Mesenchymal stem cell (in vitro differentiated cells and primary cell): ENCODE measurements around the gene DCDC2.

Experiments
- DNase-seq: peaks from one replicate; pipeline ENCODE4 v3.0.0-alpha.2; 2013
- H2AFZ ChIP-seq: one replicate; pipeline ENCODE4 v1.6.1; 2013; ENCODE audit warnings: low read depth, mild to moderate bottlenecking, control low read depth, inconsistent platforms, low read length, moderate library complexity
- H2AK5ac ChIP-seq: 2 replicates; pipeline ENCODE4 v1.6.1; 2013; ENCODE audit warnings: low read length, moderate library complexity, mild to moderate bottlenecking, inconsistent platforms; ENCODE audit not compliant: severe bottlenecking
- H2BK120ac ChIP-seq: one replicate; pipeline ENCODE4 v1.6.1; 2013; ENCODE audit warnings: low read depth, mild to moderate bottlenecking, inconsistent platforms, low read length, moderate library complexity
- H2BK12ac ChIP-seq, 2 experiments: one replicate each; pipeline ENCODE4 v1.6.1; 2013; ENCODE audit warnings: inconsistent platforms in 2 of 2, low read length in 2 of 2, mild to moderate bottlenecking in 2 of 2, moderate library complexity in 2 of 2, control low read depth in 1 of 2
- H2BK15ac ChIP-seq: one replicate; pipeline ENCODE4 v1.6.1; 2013; ENCODE audit warnings: mild to moderate bottlenecking, low read depth, inconsistent platforms; ENCODE audit not compliant: poor library complexity, severe bottlenecking
- H2BK5ac ChIP-seq: 2 replicates; pipeline ENCODE4 v1.6.1; 2013; ENCODE audit warnings: low read depth, mild to moderate bottlenecking, low read length, control low read depth, inconsistent platforms; ENCODE audit not compliant: poor library complexity, severe bottlenecking
- H3K14ac ChIP-seq, 2 experiments: one replicate each; pipeline ENCODE4 v1.6.1; 2013; ENCODE audit warnings: inconsistent platforms in 2 of 2, low read length in 2 of 2, control low read depth in 1 of 2, mild to moderate bottlenecking in 1 of 2, moderate library complexity in 1 of 2
- H3K18ac ChIP-seq, 2 experiments: one replicate each; pipeline ENCODE4 v1.6.1; 2013; ENCODE audit warnings: inconsistent platforms in 2 of 2, low read length in 2 of 2, control low read depth in 1 of 2, low read depth in 1 of 2, mild to moderate bottlenecking in 1 of 2
- H3K23ac ChIP-seq, 2 experiments: one replicate each; pipeline ENCODE4 v1.6.1; 2013; ENCODE audit warnings: inconsistent platforms in 2 of 2, low read length in 2 of 2, mild to moderate bottlenecking in 2 of 2, moderate library complexity in 2 of 2, control low read depth in 1 of 2
- H3K27ac ChIP-seq: 2 replicates; pipeline ENCODE4 v1.5.1; 2013; ENCODE audit warnings: mild to moderate bottlenecking, moderate library complexity, low read length, control low read depth, inconsistent platforms; ENCODE audit not compliant: poor library complexity, severe bottlenecking
- H3K27me3 ChIP-seq, 2 experiments: 2 replicates each; pipeline versions ENCODE4 v1.6.1 to v1.7.0; 2013; ENCODE audit warnings: low read length in 2 of 2, mild to moderate bottlenecking in 2 of 2, moderate library complexity in 2 of 2, control low read depth in 1 of 2, inconsistent platforms in 1 of 2; ENCODE audit not compliant: control insufficient read depth in 1 of 2, insufficient read depth in 1 of 2
- H3K36me3 ChIP-seq, 2 experiments: 2 replicates each; pipeline versions ENCODE4 v1.6.1 to v1.7.0; 2013; ENCODE audit warnings: low read length in 2 of 2, control low read depth in 1 of 2, inconsistent platforms in 1 of 2, low read depth in 1 of 2, mild to moderate bottlenecking in 1 of 2; ENCODE audit not compliant: insufficient read depth in 2 of 2, control insufficient read depth in 1 of 2
- H3K4ac ChIP-seq, 2 experiments: one replicate each; pipeline ENCODE4 v1.6.1; 2013; ENCODE audit warnings: inconsistent platforms in 2 of 2, low read length in 2 of 2, mild to moderate bottlenecking in 2 of 2, moderate library complexity in 2 of 2, control low read depth in 1 of 2, low read depth in 1 of 2
- H3K4me1 ChIP-seq: 2 replicates; pipeline ENCODE4 v1.6.1; 2013; ENCODE audit warnings: low read depth, low read length, control low read depth; ENCODE audit not compliant: control insufficient read depth, insufficient read depth
- H3K4me2 ChIP-seq: 2 replicates; pipeline ENCODE4 v1.6.1; 2013; ENCODE audit warnings: low read length, mild to moderate bottlenecking, inconsistent platforms; ENCODE audit not compliant: poor library complexity, severe bottlenecking
- H3K4me3 ChIP-seq, 2 experiments: 2 replicates each; pipeline versions ENCODE4 v1.5.1 to v1.7.0; 2013; ENCODE audit warnings: low read length in 2 of 2, mild to moderate bottlenecking in 2 of 2, control low read depth in 1 of 2, low read depth in 1 of 2; ENCODE audit not compliant: insufficient read depth in 1 of 2
- H3K79me1 ChIP-seq: replicated peaks from 2 replicates; pipeline ENCODE4 v1.6.1; 2013; ENCODE audit warnings: mild to moderate bottlenecking, control low read depth, low read length, inconsistent platforms; ENCODE audit not compliant: poor library complexity, severe bottlenecking
- H3K9ac ChIP-seq: 2 replicates; pipeline ENCODE4 v1.7.0; 2013; ENCODE audit warnings: mild to moderate bottlenecking, low read length, moderate library complexity
- H3K9me3 ChIP-seq: 2 replicates; pipeline ENCODE4 v1.7.0; 2013; ENCODE audit warnings: mild to moderate bottlenecking, low read length; ENCODE audit not compliant: control insufficient read depth
- H4K8ac ChIP-seq: one replicate; pipeline ENCODE4 v1.6.1; 2013; ENCODE audit warnings: inconsistent platforms, mild to moderate bottlenecking, low read length, moderate library complexity
- H4K91ac ChIP-seq: one replicate; pipeline ENCODE4 v1.6.1; 2013; ENCODE audit warnings: mild to moderate bottlenecking, low read length, inconsistent platforms
- WGBS: methylation state at CpG from one replicate; pipeline ENCODE4 v1.1.7; 2013; ENCODE audit warnings: mixed read lengths; 5-methylcytosine and 5-hydroxymethylcytosine counted together

The DCDC2 gene

DNA sequence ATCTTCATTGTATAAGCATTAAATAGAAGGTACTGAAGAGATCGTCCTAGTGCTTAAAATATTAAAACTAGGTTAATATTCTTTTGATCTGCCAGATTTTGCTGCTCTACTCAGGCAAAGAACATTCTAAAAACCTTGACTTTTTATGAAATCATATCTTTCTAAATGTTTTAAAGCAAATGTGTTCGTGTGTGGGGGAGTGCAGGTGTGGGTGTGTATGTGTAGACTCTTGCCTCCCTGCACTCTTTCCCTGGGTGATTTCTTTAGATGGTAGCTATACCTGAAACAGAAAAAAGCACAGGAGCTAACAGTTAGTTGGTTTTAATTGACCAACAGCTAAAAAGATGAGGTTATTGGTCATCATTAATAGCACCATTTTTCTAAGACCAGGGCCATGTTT lies 226.1 kb downstream of the DCDC2 start:
- Histone ChIP-seq H3K18ac (no peak overlapping the region), H2AK5ac (no peak overlapping the region), H3K79me1 (no peaks in the 10 kb centered on the region), H3K14ac (no peak overlapping the region), H3K36me3 (no peaks in the 10 kb centered on the region), H3K4me1 (no peaks in the 10 kb centered on the region), H2AFZ (no peak overlapping the region), H3K23ac (no peak overlapping the region), H3K4ac (no peak overlapping the region), H3K27me3 (no peaks in the 10 kb centered on the region), H4K91ac (no peak overlapping the region), H3K9me3 (no peaks in the 10 kb centered on the region), H2BK120ac (no peak overlapping the region), H4K8ac (no peak overlapping the region), H3K4me2 (no peak overlapping the region), H2BK15ac (no peak overlapping the region), H3K27ac (no peak overlapping the region), H3K9ac (no peak overlapping the region), H3K4me3 (no peak overlapping the region), H2BK5ac (no peak overlapping the region), H2BK12ac (no peak overlapping the region)
- DNase-seq: no peak
- 75% methylated on average over 1 of the region's 2 CpGs for WGBS

DNA sequence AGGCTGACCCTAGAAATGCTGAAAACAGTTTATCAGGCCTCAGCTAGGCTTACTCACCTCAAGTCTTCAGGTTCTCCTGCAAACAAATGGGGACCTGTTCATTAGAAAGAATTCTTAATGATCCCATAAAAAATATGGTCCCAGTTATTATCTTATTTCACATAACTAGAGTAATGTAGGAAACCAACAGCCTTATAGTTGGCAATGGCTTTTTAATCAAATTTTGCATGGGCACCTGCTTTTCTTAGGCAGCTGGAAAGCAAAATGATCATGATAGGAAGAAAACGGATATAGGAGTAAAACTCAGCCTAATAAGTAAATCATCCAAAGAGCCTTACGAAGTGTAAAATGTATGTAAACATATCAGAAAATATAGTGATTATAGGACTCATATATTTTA lies 230.5 kb downstream of the DCDC2 start:
- Histone ChIP-seq H2AFZ (no peak overlapping the region), H3K18ac (no peak overlapping the region), H2BK120ac (no peak overlapping the region), H4K8ac (no peak overlapping the region), H3K23ac (no peak overlapping the region), H4K91ac (no peak overlapping the region), H3K4ac (no peak overlapping the region), H2AK5ac (no peak overlapping the region), H3K4me2 (no peak overlapping the region), H3K14ac (no peak overlapping the region), H3K36me3 (no peaks in the 10 kb centered on the region), H3K9ac (no peak overlapping the region), H3K4me3 (no peak overlapping the region), H3K4me1 (peaks cover 4% of the 10 kb centered on the region), H2BK5ac (no peak overlapping the region), H3K9me3 (no peaks in the 10 kb centered on the region), H2BK15ac (no peak overlapping the region), H2BK12ac (no peak overlapping the region), H3K79me1 (no peaks in the 10 kb centered on the region), H3K27ac (no peak overlapping the region), H3K27me3 (peaks cover 2 to 9% of the 10 kb centered on the region in 2 experiments)
- no CpG with 5 or more reads among the region's 2 CpGs for WGBS
- DNase-seq: no peak

DNA sequence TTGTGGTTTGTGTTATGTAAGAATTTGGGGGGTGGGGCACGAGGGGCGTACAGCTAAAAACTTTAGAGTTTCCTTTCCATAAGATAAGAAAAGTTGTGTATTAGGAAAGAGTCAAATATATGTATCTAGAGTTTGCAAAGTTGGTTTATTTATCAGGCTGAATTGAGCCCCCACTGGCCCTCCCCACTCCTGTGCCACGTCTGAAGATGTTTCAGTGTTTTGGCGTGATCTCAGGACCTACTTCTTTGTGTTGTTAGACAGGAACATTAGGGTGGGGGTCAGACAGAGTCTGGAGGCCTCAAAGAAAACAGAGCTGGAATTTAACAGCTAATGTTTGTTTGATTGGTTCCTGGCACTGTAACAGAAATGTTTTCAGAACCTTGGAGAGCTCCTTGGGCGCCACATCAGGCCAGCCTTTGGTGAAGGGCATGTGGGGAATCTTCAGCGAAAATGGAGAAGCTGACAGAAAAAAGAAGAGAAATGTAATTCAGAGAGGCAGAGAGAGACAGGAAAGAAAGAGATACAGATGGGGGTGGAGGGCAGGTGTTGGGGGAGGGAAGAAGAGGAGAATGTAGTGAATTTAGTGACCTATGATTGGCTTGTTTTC lies 231.2 kb downstream of the DCDC2 start:
- peaks cover 4% of the 10 kb centered on the region for H3K4me1 ChIP-seq
- no peak overlapping the region for H2BK15ac ChIP-seq
- DNase-seq: peak; percentile 67
- H3K4ac ChIP-seq: no peak overlapping the region
- H2BK5ac ChIP-seq: no peak overlapping the region
- H3K79me1 ChIP-seq: no peaks in the 10 kb centered on the region
- H3K27me3 ChIP-seq: peaks cover 2 to 9% of the 10 kb centered on the region in 2 experiments
- no peak overlapping the region for H2AK5ac ChIP-seq
- no peak overlapping the region for H3K18ac ChIP-seq
- H2BK120ac ChIP-seq: no peak overlapping the region
- no peak overlapping the region for H4K8ac ChIP-seq
- WGBS: 13% methylated on average over 6 of the region's 6 CpGs
- no peak overlapping the region for H3K14ac ChIP-seq
- H3K9ac ChIP-seq: no peak overlapping the region
- H3K9me3 ChIP-seq: no peaks in the 10 kb centered on the region
- no peak overlapping the region for H2BK12ac ChIP-seq
- H4K91ac ChIP-seq: no peak overlapping the region
- no peak overlapping the region for H3K27ac ChIP-seq
- H3K4me2 ChIP-seq: no peak overlapping the region
- H3K23ac ChIP-seq: no peak overlapping the region
- H3K36me3 ChIP-seq: no peaks in the 10 kb centered on the region
- no peak overlapping the region for H2AFZ ChIP-seq
- H3K4me3 ChIP-seq: no peak overlapping the region

DNA sequence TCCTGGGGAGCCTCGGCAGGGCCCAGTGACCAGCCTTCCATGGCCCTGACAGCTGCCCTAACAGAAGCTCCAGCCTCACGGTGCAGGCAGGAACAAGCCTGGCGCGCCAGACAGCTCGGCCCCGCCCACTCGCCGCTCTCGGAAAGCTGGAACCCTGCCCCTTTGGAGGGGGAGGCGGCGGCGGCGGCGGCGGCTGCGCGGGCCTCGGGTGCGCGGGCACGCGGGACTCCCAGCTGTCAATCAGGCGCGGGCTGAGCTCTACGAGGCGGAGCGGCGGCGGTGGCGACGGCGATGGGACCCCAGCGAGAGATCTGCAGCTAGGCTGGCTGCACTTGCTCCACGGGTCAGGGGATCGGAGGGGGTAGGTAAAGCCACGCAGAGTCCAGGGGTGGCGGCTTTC lies 231.9 kb downstream of the DCDC2 start, which contains the start of gene NRSN1:
Gene NRSN1, plus strand, starts transcription at position 236 of the 400 bp plus-strand sequence. CDS start 8,113 bp downstream, outside the sequence.
- Histone ChIP-seq H2AK5ac (no peak within 1 kb of the TSS), H3K79me1 (no peaks in the 10 kb centered on the region), H2BK12ac (no peak within 1 kb of the TSS), H2AFZ (peak within 1 kb of the TSS; percentile 29), H2BK5ac (no peak within 1 kb of the TSS), H3K23ac (no peak within 1 kb of the TSS), H3K36me3 (no peaks in the 10 kb centered on the region), H4K8ac (no peak within 1 kb of the TSS), H2BK15ac (no peak within 1 kb of the TSS), H3K14ac (no peak within 1 kb of the TSS), H2BK120ac (no peak within 1 kb of the TSS), H4K91ac (no peak within 1 kb of the TSS), H3K18ac (no peak within 1 kb of the TSS), H3K9ac (no peak within 1 kb of the TSS), H3K4ac (no peak within 1 kb of the TSS), H3K4me2 (peak within 1 kb of the TSS; percentile 10), H3K9me3 (no peaks in the 10 kb centered on the region), H3K27ac (no peak within 1 kb of the TSS), H3K4me3 (peak within 1 kb of the TSS in 1 of 2 experiments; percentile 38), H3K27me3 (peaks cover 2 to 9% of the 10 kb centered on the region in 2 experiments), H3K4me1 (peaks cover 4% of the 10 kb centered on the region)
- DNase-seq: no peak
- 2% methylated on average over 30 of the region's 37 CpGs for WGBS
